HG02973 (cell line): ENCODE data around the gene HIP1.
"Not testable (repeated sequence)": the region's sequence is repeated elsewhere in the genome, so short reads cannot be mapped to it uniquely, and the experiment has no call there.

Experiments used
- ATAC-seq: cut with Tn5 transposase; IDR thresholded peaks from one replicate; pipeline ENCODE4 v1.9.1; 2021; ENCODE audit warnings: moderate library complexity; ENCODE audit not compliant: unreplicated experiment

HIP1 gene

GRCh38 chr7:75717746-75718145, 21.0 kb downstream of the HIP1 start:
- ATAC-seq: not testable (repeated sequence)

GRCh38 chr7:75716992-75717626, 21.6 kb downstream of the HIP1 start:
- no peak for ATAC-seq

GRCh38 chr7:75715864-75716263, 22.9 kb downstream of the HIP1 start:
- ATAC-seq: no peak

GRCh38 chr7:75712517-75713361, 26.0 kb downstream of the HIP1 start:
- ATAC-seq: no peak

- no peak for ATAC-seq
Observed at GRCh38 chr7:75711656-75712514, 26.9 kb downstream of the HIP1 start.

GRCh38 chr7:75711076-75711475, 27.7 kb downstream of the HIP1 start:
- ATAC-seq: no peak

- no peak for ATAC-seq
Observed at GRCh38 chr7:75704928-75705327, 33.8 kb downstream of the HIP1 start.

- no peak for ATAC-seq
Observed at GRCh38 chr7:75702515-75702914, 36.2 kb downstream of the HIP1 start.

GRCh38 chr7:75699993-75700392, 38.7 kb downstream of the HIP1 start:
- ATAC-seq: no peak

GRCh38 chr7:75698358-75698757, 40.4 kb downstream of the HIP1 start:
- no peak for ATAC-seq

GRCh38 chr7:75696263-75697037, 42.3 kb downstream of the HIP1 start:
- no peak for ATAC-seq

GRCh38 chr7:75694638-75695399, 43.9 kb downstream of the HIP1 start:
- ATAC-seq: no peak

GRCh38 chr7:75693668-75694067, 45.1 kb downstream of the HIP1 start:
- ATAC-seq: not testable (repeated sequence)

- ATAC-seq: no peak
Observed at GRCh38 chr7:75691793-75692543, 46.8 kb downstream of the HIP1 start.

GRCh38 chr7:75690121-75690523, 48.6 kb downstream of the HIP1 start:
- no peak for ATAC-seq

- ATAC-seq: no peak
Observed at GRCh38 chr7:75689246-75690099, 49.3 kb downstream of the HIP1 start.

GRCh38 chr7:75688200-75689136, 50.3 kb downstream of the HIP1 start:
- no peak for ATAC-seq
